ENCODE data around the gene LRRC4.
A peak's percentile ranks its signal among the peaks of the same experiment; 100 is the strongest.

LRRC4 gene

DNA sequence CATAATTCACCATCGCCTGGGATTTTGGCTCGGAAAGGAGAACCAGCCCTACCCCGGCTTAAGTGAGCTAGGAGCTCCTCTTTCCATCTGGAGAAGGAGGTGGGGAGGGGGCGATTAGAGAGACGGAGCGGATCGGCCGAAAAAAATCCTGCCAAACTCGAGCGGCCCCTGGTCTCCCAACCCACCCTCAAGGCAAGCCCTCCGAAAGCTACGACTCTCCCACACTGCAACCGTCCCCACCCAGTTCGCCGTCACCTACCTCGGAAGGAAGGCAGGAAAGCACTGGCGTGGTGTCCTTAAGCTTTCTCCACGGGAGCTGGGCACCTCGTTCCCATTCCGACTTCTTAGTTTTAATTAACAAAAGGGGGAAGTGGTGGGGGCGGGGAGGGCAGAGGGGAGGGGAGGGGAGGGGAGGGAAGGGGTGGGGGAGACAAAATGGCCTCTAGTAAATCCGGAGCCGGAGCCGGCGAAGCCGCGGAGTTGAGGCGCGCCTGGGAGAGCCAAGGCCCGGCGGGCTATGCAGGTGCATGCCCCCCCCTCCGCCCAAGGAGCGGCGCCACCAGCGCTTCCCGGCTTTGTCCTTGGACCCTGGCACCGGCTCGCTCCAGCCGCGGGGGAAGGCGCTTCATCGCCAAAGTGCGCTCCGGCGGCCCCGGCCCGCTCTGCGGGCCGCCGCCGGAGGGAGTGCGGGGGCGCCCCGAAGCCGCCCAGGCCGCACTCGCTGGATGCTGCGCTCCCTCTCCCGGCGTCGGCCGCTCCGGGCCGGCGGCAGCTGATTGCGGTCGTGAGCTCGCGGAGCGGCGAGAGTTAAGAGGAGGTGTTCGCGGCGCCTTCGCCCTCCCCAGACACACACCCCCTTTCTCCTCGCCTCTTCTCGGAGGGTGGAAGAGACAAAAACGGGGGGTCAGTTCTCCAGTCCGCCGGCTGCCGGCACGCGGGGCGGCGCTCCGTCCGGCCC lies at the start of gene LRRC4:
Gene LRRC4 (minus strand): TSS at position 784 of the 958 bp plus-strand sequence. CDS start 797 bp downstream, outside the sequence.
- DNase-seq, result peak; percentile 4

DNA sequence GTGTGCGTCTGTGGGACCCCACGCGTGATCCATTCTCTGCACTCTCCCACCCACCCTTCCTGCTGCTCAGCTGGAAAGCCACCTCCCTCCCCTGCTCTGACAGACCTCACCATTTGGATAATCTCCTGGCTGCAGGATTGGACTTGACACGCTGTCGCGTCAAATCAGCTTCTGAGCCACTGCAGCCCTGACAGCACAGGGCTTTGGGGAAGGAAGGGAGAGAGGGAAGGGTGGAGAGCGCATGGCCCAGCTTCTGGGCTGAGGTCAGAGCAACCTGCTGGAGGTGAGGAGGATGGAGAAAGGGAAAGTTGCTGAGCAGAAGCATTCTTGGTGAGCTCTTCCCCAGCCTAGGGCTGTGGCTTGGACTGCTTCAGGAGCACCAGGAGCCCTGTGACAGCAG lies 48.9 kb upstream of the LRRC4 start:
- DNase-seq, result no peak

- DNase-seq, result no peak
Observed at GRCh38 chr7:128078309-128078708, 47.1 kb upstream of the LRRC4 start.

GRCh38 chr7:128076796-128077271 lies 45.6 kb upstream of the LRRC4 start:
- DNase-seq, result no peak

DNA sequence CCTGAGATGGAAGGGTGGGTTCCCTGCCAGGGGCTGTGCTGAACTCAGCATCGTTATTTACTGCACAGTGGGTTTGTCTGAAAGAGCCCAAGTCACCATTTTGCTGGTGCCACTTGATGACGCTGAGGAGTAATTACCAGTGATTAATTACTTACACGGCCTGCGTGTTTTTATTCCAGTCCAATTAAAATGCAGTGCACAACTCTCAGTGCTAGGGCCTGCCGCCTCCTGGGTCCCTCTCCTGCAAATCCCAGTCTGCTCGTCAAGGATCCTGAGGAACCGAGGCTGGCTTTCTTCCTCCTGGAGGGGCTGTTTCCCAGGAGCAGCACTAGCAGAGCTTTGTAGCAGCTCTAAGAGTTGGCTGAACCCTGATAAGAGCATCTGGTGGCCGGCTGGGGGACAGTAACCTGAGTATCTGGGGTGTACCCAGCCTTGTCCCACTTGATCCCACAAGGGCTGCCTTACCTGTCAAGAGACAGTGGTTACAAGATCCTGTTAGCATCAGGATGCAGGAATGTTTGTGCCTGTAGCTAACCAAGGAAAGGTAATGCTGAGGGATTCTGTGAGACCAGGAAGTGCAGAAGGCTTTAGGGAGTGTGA lies 45.1 kb upstream of the LRRC4 start:
- no peak for DNase-seq

- no peak for DNase-seq
Observed at GRCh38 chr7:128075242-128076095, 44.2 kb upstream of the LRRC4 start.

DNA sequence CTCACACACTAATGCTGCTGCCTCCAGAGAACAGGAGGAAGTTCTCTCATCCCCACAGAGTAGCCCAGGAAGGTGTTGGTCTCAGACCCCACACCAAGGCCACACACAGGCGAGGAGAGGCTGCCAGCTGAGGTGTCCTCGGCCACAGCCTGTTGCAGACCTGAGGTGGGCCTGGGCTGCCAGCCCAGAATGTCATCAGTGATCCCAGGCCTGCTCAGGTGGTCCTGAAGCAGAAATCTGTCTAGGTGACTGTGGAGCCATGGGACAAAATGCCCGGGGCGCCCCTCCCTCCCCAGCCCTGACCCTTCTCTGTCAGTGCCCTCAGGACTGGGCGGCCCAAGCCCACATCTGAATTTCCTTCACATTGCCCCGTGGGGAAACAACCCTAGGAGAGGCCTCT lies 43.5 kb upstream of the LRRC4 start:
- DNase-seq, result no peak

DNA sequence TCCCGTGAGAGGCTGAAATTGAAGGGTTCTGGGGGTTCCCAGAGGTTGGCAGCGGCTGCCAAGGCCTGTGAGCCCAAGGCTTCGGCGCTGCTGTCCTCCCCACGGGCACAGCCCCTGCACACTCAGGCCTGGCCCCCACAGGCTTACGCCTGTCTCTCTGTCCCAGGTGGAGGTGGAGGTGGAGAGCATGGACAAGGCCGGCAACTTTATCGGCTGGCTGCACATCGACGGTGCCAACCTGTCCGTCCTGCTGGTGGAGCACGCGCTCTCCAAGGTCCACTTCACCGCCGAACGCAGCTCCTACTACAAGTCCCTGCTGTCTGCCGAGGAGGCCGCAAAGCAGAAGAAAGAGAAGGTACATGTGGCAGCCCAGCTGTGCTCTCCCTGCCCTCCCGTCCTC lies 43.1 kb upstream of the LRRC4 start:
- no peak for DNase-seq

GRCh38 chr7:128073671-128074310 lies 42.6 kb upstream of the LRRC4 start:
- no peak for DNase-seq

- no peak for DNase-seq
Observed at GRCh38 chr7:128071801-128072200, 40.6 kb upstream of the LRRC4 start.

- no peak for DNase-seq
Observed at GRCh38 chr7:128071376-128071775, 40.1 kb upstream of the LRRC4 start.

DNA sequence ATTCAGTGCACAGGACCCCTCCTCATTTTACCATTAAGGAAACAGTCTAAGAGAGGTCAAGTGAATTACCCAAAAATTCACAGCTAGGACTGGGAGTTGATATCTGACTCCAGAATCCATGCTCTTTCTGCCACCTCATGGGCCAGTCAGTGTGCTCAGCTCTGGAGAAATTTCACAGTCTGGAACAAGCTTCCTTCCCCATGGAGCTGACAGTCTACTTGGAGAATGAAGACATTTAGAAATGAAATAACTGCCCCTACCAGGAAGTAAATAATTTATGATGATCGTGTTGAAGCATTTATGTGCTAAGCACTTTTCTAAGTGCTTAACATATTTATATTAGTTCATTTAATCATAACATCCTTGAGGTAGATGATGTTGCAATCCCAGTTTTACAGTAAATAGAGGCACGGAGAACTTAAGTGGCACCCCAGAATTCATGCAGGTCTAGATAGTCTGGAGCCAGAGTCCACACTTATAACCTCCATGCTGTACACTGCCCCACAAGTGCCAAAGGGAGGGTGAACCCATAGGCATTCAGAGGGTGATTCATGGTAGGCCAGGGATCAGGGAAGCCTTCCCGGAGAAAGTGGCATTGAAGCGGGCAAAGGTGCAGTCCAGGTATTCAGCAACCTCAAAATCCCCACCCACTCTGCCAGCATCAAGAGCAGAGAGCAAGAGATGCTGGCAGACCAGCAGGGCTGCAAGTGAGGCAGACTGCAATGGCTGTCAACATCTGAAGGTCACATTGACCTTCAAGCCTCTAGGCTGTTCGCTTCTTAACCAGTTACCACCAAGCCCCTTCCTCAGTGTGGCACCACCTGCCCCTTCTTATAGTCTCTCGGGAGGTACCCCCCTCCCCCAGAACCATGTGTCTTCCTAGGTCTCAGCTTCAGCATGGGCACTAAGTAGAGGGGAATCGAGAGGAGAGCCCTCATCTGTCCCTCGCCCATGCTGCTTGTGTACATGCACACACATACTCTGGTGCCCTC lies 38.4 kb upstream of the LRRC4 start:
- DNase-seq, result no peak

DNA sequence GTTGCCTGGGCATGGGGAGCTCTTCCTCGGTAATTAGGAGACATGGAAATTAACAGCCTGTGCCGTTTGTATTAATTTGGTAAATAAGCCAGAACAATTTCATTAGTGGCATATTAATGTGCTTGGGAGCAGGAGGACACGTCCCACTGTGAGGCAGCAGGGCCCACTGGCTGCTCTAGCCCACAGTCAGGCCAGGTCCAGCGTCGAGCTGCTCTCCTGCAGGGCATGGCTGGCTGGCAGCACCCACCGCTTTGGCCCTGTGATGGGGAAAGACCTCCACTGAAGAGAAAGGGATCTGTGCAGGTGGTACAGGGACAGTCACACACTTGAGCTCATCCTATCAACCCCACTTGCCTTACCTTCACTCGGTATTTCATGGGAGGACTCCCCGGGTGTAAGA lies 37.5 kb upstream of the LRRC4 start:
- DNase-seq, result no peak

DNA sequence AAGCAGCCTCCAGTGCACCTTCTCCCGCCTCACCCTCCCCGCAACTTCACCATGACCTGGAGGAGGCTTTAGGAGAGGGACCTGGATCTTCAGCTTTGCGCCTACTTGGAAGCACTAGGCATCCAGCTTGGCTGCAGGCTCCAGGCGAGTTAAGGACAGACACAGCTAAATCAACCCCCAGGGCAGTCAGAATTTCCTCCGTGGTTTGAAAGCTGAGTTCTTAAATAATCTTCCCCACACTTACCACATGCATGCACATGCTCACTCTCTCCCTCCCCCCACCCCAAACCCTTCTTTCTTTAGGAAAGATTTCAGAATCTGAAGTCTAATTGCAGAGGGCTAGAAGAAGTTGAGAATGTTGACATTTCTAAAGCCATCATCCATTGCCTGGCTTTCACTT lies 36.7 kb upstream of the LRRC4 start:
- no peak for DNase-seq

GRCh38 chr7:128066858-128067257 lies 35.6 kb upstream of the LRRC4 start:
- no peak for DNase-seq

- no peak for DNase-seq
Observed at GRCh38 chr7:128066395-128066794, 35.2 kb upstream of the LRRC4 start.

- DNase-seq, result no peak
Observed at GRCh38 chr7:128065872-128066271, 34.6 kb upstream of the LRRC4 start.

- no peak for DNase-seq
Observed at GRCh38 chr7:128063088-128063487, 31.9 kb upstream of the LRRC4 start.

- DNase-seq, result no peak
Observed at GRCh38 chr7:128060018-128060417, 28.8 kb upstream of the LRRC4 start.

DNA sequence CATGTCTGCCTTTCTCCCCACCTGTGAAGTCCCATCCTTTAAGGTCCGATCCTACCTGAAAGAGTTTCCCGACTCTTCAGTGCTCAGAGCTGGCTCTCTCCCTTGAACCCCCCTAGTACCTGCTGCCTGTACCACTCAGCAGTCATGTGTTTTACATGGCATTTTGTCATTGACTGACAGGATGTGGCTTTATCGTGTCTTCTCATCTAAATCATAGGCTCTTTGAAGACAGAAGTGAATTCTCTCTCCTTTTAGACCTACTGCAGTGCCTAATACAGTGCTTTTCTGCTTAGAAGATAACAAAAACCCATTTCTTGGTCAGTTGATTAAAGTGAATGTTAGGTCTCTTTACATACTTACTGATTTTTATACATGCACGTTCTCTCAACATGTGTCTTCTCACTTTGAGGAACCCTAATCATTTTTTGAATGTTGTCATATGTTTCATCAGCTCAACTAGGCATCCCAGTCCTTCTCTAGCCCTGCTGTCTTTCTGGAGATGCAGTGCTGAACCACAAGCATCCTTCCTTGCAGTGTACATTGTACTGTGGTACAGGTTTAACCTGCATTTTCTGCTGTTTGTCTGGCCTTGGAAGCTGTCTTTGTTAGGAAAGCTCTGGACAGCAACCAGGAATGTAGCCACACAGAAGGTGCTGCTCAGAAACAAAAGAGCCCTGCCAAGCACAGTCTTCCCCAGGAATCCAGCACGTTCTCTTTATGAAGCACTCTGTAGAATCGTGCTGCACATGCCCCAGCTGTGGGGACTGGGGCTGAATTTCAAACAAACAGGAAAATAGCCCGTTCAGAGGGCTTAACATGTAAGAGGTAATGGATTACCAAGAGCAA lies 28.1 kb upstream of the LRRC4 start:
- DNase-seq, result peak; percentile 46
